ENCODE measurements around the gene RAN.

- TF ChIP-seq CTCF (IDR thresholded peaks at IDR 0.05) (no peak), POLR2A (IDR thresholded peaks at IDR 0.05) (no peak)
Observed at GRCh38 chr12:130860311-130860710, 11.6 kb upstream of the RAN start.

Data from testis (tissue), 2 donors.